GM12873 (cell line): ENCODE data around the gene ABLIM1.

Experiments used
- TF ChIP-seq, protein P1 (sequence below): IDR thresholded peaks from 2 replicates; pipeline ENCODE4 v1.5.1; 2012; ENCODE audit warnings: low read depth, mild to moderate bottlenecking, moderate library complexity, low read length, control low read depth; ENCODE audit not compliant: insufficient read depth; ENCODE audit errors: missing control alignments

The ABLIM1 gene

DNA sequence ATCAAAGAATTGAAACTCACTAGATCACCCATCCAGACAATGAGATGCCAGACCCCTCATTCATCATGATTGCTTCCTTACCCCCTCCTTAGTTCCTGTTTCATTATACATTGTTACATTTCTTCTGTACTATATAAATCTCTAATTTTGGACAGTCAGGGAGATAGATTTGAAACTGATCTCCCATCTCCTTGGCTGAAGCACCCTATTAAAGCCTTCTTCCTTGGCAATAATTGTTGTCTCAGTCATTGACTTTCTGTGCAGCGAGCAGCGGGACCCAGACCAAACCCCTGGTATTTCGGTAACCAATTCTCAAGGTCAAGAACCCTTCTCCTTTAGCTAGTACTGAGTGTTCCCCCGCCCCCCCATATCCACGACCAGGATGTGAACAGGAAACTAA, 100.2 kb downstream of the ABLIM1 start:
- TF ChIP-seq, protein P1, sequence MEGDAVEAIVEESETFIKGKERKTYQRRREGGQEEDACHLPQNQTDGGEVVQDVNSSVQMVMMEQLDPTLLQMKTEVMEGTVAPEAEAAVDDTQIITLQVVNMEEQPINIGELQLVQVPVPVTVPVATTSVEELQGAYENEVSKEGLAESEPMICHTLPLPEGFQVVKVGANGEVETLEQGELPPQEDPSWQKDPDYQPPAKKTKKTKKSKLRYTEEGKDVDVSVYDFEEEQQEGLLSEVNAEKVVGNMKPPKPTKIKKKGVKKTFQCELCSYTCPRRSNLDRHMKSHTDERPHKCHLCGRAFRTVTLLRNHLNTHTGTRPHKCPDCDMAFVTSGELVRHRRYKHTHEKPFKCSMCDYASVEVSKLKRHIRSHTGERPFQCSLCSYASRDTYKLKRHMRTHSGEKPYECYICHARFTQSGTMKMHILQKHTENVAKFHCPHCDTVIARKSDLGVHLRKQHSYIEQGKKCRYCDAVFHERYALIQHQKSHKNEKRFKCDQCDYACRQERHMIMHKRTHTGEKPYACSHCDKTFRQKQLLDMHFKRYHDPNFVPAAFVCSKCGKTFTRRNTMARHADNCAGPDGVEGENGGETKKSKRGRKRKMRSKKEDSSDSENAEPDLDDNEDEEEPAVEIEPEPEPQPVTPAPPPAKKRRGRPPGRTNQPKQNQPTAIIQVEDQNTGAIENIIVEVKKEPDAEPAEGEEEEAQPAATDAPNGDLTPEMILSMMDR = no peak

GRCh38 chr10:114556236-114557122, 101.6 kb downstream of the ABLIM1 start:
- TF ChIP-seq, protein P1 = no peak

- TF ChIP-seq, protein P1 = no peak
Measured at GRCh38 chr10:114553436-114553835, 104.6 kb downstream of the ABLIM1 start.

DNA sequence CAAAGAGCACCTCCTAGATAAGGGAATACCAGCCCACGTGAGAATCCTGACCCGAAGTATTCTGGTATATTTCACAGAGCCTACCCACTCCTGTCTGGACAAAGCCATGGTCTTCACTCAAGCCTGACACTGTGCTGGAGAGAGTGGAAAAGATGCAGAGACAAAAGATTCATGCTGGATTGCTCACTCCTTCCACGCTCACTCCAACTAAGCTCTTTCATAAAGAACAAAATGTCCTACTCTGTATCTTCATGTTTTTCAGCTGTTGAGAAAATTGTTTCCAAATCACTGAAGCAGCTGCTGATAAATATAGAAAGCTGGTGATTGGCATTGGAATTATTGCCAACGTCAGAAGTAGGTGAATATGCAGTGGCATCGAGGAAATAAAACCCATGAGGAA, 106.0 kb downstream of the ABLIM1 start:
- TF ChIP-seq, protein P1 = no peak

DNA sequence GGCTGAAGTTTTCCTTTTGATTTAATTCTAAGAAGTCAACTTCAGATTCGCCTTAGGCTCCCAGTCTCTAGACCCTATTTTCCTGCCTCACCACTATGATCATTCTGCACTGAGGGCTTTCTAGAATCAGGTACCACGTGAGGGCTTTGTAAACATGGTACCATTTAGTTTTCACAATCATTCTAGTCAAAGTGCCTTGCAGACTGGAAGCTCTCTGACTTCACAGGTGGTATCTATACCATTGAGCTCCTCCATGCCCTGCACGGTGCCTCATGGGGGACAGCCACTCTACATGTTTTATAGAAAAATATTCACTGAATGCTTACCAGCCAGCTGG, 106.5 kb downstream of the ABLIM1 start:
- TF ChIP-seq, protein P1 = no peak

GRCh38 chr10:114550756-114551635, 107.1 kb downstream of the ABLIM1 start:
- TF ChIP-seq, protein P1 = peak; percentile 1

- TF ChIP-seq, protein P1 = peak; percentile 54
Measured at GRCh38 chr10:114548662-114549061, 109.4 kb downstream of the ABLIM1 start.
